Fibroblast of skin of scalp (primary cell): ENCODE measurements around the gene CTAGE1.
"Not testable (repeated sequence)": the region's sequence is repeated elsewhere in the genome, so short reads cannot be mapped to it uniquely, and the experiment has no call there.

ENCODE experiments used
- DNase-seq: peaks from one replicate; pipeline ENCODE4 v3.0.0-alpha.2; 2013

Gene CTAGE1

DNA sequence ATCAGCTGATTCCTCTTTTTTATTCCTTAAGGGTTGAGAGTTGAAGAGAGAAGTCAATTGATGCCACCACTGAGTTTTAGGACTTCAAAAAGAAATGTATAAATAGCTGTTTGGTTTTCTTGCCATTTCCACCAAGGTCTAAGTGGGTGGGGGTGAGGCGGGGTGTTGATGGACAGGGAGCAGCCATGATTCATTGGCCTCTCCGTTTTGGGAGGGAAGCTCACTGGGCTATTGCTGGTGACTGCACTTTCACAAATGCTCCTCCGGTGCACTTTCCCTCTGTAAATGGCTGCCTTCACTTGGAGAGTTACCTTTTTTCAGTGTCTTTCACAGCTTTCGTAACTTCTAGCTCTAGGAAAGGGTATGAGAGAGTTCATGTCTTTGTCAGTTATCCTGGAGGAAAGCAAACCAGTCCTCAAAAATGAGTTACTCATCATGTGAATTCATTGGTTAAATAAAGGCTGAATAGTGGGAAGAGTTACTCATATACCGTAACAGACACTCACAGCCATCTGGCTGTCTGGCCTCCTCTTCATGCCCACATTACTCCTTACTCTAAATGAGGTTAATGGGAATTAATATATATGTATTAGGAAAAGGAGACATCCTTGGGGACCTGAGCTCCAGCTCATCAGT lies 17.4 kb upstream of the CTAGE1 start:
- DNase-seq, result peak; percentile 76

DNA sequence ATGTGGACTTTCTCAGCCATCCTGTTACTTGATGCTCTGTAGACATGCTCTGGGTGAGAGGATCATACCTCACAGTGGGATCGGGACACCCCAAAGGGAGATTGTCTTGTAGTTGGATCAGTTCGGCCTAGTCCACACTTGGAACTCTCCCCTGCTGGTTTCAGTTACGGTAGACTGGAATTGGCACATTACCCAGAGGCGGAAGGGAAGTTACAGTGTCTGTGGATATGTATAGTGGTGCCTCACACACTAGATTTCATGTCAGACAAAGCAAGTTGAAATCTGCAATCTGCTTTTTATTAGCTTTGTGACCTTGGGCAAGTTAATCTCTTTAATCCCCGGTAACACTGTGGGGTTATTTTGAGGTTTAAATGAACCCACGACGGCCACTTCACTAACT lies 16.2 kb upstream of the CTAGE1 start:
- DNase-seq, result peak; percentile 81

DNA sequence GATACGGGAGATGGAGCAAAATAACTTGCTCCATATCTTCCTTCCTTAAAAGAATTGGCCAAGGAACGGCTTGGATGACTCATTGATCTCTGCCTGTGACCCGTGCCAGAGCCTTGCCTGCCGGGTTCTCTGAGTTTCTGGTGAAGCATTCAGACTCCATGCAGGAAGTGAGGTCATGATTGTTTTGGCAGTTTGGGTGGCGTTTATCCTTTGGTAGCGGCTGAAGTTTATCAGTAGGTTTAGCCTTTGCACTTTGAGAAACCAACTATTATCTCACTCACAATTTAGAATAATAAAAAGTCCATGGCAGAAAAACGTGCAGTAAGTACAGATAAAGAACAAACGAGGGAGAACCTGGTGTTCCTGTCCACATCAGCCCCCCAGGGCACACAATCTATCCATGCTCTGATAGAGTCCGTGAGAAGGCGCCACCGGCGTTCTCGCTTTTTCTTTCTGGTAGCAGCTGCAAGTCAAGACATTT lies 15.0 kb upstream of the CTAGE1 start:
- peak; percentile 87 for DNase-seq

DNA sequence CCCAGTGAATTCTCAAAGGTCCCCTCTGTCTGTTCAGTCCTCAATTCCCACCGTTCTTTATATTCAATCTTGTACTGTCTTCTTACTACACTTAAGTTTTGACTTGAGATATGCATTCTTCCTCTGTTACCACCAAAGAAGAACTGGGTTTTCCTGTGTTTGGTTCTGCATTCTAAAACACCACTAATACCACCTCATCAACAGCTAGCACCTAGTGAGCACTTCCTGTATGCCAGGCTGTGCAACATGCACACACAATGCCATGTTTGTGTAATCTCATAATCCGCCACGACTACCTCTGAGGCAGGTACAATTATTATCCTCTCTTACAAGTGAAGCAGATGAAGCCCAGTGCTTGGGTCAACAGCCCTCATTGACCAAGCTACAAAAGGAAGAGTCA lies 11.8 kb upstream of the CTAGE1 start:
- no peak for DNase-seq

DNA sequence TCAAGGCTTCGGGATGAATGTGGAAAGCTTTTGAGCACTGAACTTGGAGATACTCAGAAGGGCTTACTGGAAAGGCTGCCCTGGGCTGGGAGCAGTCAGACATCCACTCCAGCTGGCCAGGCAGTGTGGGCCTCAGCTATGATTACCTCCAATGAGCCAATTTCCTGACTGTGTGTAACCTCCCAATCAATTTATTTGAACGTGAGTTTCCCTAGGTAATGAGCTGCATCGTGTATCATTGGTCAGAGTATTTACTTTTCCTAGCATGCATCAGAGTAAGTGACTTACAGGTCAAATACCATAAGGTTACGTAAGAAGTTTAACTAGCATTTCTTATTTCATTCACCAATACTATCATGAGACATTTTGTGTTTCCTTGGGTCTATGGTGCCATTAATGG lies 11.0 kb upstream of the CTAGE1 start:
- DNase-seq, result no peak

DNA sequence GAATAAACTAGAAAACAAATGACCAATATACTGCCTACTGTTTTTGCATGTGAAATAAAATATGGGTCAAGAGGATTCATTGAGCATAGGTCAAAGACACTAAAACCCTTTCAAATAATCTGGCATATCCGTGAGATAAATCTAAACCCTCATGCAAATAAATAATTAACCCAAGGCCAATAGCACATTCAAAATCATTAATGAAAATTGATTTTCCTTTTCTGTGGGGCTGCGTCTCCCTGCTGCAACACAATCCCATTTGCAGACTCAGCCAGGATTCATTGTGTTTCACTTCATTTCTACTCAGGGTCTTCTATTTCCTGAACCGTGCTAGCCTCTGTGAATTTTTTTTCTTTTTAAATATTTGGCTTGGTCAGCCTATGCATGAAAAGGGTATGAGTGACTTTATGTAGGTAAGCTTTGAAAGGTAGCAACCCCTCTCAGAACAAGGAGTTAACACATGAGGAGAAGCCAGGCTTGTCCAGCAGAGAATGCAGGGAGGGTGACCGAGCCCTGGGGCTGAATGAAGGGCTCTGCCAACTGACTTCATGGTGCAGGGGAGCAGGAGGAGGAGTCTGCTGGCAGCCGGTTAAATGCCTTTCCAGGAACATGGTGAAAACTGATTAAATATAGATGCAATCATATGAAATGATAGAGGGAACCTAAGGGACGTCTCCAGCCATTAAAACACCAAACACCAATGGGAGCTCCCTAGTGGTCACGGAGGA lies 10.3 kb upstream of the CTAGE1 start:
- no peak for DNase-seq

GRCh38 chr18:22424565-22424963 lies 6.8 kb upstream of the CTAGE1 start:
- DNase-seq, result no peak

DNA sequence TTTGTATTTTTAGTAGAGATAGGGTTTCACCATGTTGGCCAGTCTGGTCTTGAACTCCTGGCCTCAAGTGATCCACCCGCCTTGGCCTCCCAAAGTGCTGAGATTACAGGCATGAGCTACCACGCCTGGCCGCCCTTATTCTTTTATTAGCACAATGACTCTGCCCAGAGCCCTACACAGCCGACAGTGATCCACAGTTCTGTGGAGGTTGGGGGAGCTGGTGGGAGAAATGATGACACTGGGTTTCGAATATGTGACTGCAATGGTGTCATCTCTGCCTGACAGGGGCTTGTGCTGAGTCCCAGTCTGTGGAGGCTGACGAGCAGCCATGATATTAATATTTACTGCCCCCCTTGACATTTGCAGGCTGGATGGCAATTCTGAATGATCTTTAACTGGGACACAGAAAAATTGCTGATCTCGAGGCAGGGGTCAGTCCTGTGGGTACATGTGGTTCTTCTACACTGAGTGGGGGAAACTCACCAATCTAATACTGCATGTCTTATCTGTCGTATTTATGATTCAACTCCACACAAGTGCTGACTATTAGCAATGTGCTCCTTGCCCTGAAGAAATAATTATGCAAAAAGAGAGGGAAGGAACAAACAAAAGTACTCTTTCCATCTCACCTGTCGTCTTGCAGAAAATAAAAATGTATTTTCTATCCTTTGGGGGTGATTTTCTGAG lies 6.3 kb upstream of the CTAGE1 start:
- no peak for DNase-seq

GRCh38 chr18:22422909-22423548 lies 5.3 kb upstream of the CTAGE1 start:
- DNase-seq, result peak; percentile 76

- no peak for DNase-seq
These were observed 2.9 kb upstream of the CTAGE1 start for GRCh38 chr18:22420652-22421051.

DNA sequence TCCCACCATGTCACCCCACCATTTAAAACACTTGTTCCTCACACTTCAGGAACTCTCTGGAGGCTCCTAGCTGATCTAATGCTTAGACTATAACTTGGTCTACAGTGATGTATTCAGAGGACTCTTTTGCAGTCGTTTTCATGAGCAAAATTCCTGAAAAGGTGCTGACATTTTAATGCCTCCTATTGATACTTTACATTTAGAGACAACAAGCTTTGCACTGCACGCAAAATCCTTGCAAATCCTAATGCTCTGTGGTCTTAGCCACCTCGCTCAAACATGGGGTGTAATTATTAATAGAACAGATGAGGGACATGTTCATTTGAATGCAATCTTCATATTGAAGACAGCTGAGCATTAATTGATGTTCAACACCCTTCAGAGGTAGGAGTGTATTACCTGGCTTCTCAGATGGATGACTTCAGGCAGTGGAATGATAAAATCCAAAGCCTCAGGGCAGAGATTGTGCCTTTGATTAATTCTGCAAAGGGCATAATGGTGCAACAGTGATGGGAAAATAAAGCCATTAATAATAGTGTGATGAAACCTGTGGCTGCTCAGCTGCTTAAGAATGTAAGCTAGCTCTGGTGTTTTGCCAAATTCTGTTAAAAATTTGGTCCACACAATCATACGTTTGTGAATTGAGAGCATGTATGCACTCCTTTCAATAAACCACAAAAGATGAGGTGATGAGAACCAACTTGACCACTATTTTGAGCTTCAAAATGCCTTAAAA lies 5.4 kb downstream of the CTAGE1 start:
- peak; percentile 89 for DNase-seq

DNA sequence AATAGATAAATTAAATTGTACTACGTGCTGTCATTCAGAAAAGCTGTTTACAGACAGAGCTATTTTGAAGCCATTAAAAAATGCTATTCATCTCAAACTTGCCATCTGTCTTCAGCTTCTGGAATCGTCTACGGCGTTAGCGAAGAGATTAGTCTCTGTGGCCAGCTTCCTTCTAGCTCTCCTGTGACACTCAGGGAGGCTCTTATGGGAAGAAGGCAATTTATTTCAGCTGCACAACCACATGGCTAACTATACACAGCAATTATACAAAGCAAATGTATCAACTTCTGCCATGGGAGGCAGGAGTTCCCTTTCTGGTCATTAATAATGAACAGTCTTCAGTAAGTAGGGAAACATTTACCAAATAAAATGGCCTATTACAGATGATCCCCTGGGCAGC lies 6.3 kb downstream of the CTAGE1 start:
- no peak for DNase-seq

DNA sequence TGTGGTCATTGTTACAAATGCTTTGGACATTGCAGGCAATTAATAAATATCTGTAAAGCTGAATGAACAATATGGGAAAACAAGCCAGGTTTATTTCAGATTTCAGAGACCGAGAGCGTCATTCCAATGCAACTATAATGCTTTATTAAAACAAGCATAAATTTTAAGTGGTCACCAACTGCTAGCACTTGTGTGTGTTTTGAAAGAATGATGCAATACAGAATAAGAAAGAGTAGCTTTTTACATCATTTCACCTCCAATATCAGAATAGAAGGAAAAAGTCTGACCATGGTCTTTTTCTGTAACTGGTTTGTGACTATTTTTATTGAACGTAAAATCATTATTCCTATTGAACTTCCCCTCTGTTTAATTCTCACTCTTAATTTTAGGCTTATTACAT lies 7.6 kb downstream of the CTAGE1 start:
- DNase-seq, result no peak

DNA sequence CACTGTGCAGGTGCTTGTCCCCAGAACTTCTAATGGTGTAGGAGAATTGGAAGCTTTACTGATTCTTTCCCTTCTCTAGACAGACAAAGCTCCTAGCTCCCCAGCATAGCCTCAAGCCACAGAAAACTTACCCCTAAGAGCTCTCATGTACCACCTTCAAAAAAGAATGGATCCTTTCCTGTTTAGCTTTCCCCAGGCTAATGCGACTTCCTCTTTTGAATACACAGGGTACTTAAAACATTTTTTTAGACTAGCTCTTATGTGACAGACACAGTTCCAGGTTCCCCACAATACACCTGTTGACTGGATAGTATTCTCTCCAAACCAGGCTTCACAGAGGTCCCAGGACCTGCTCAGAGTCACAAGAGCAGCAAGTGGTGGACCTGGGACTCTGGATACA lies 8.3 kb downstream of the CTAGE1 start:
- DNase-seq, result no peak

- no peak for DNase-seq
These were observed 9.7 kb downstream of the CTAGE1 start for GRCh38 chr18:22408059-22408458.

DNA sequence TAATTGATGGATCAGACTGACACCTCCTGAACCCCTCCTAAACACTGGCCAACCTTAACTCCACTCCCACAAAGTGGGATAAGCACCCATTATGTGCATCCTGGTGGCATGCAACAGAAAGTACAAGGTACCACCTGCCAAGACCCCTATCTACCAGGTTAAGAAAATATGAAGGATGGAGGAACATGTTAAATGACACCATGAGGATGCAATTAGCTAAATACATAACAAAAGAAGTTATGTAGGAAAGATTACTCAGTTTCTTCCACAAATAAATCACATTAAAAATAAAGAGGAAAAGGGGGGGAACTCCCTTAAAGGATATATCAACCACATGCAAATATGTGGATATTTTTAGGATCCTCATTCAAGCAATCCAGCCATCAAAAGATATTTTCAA lies 12.6 kb downstream of the CTAGE1 start:
- DNase-seq, result no peak

GRCh38 chr18:22403950-22404349 lies 13.8 kb downstream of the CTAGE1 start:
- no peak for DNase-seq

DNA sequence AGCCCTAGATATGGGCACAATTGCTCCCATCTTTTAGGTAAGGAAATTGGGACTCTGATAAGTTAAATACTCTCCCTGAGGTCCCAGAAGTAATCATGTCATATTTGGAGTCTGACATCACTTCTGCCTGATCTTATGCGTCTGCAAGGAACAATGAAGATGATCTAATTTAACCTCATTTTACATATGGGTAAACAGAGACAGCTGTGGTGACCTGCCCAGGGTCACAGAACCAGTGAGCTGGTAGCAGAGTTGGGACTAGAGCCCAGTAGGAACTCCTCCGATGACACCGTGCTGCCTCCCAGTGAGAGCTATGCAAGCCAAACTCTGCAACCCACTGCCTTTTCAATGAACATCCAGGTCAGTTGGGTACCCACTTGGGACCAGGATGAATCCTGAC lies 17.8 kb downstream of the CTAGE1 start:
- no peak for DNase-seq

DNA sequence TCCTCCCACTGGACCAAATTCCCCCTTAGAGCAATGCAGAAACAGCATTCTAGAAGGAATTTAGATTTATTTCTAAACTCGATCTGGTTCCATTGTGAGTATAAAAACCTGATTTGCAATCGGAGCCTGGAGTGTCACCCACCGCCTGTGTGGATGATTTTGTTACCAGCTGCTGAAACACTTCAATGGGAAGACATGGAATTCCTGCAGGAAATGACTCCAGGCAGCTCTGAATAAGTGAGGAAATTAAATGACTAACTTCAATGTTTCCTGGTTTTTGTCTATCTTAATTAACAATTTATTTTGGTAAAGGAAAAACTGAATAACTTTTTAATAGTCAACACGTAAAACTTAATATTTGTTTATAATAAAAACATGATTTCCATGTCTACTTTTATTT lies 19.3 kb downstream of the CTAGE1 start:
- DNase-seq, result no peak

DNA sequence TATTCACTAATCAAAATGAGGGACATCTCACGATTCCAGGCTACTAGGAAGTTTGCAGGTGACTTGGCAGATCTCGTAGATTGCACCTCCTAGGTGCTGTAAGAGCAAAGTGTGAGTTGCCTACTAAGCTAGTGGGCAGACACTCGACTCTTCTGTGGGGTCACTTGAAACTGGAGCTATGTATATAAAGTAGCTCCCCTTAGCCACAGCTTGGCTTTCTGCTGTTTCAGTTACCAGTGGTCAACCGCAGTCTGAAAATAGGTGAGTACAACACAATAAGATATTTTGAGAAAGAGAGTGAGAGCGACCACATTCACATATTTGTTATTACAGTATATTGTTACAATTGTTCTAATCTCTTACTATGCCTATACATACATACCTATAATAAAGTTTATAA lies 23.3 kb downstream of the CTAGE1 start:
- no peak for DNase-seq

DNA sequence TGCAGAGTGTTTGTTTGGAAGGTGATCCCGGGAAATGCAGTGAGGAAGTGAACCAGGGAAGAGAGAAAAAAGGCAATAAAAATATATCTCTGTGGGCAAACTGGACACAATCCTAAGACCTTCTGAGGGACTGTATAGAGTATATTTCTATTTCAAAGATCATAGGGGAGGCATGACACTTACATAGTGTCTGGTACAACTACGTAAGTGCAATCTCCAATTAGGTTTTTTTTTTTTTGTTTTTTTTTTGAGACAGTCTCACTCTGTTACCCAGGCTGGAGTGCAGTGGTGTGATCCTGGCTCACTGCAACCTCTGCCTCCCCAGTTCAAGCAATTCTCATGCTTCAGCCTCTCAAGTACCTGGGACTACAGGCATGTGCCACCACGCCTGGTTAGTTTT lies 24.6 kb downstream of the CTAGE1 start:
- DNase-seq, result not testable (repeated sequence)
